Osteoblast (primary cell): ENCODE data around the gene SARDH. TPM values are rescaled to one million over a fixed set of nuclear protein-coding genes. Genes with fewer than 3 reads are reported as not detected.

ENCODE experiments used
- DNase-seq: peaks from one replicate; pipeline ENCODE4 v3.0.0; 2011; ENCODE audit warnings: low spot score, mixed read lengths; ENCODE audit not compliant: insufficient read length; ENCODE audit errors: missing footprints
- H2AFZ ChIP-seq: 2 replicates; pipeline ENCODE4 v1.6.0; 2011; ENCODE audit warnings: mild to moderate bottlenecking, low read length
- H3K27ac ChIP-seq: 2 replicates; pipeline ENCODE4 v1.5.1; 2011; ENCODE audit warnings: mild to moderate bottlenecking, low read depth, low read length, moderate library complexity
- H3K27me3 ChIP-seq: 2 replicates; pipeline ENCODE4 v1.6.0; 2012; ENCODE audit warnings: mild to moderate bottlenecking, control low read depth, inconsistent platforms, low read length, moderate library complexity; ENCODE audit not compliant: insufficient read depth
- H3K36me3 ChIP-seq: 2 replicates; pipeline ENCODE4 v1.5.1; 2011; ENCODE audit warnings: mild to moderate bottlenecking, low read length, control low read depth, moderate library complexity; ENCODE audit not compliant: insufficient read depth
- H3K4me1 ChIP-seq: 2 replicates; pipeline ENCODE4 v1.5.1; 2011; ENCODE audit warnings: mild to moderate bottlenecking, low read length, control low read depth, moderate library complexity; ENCODE audit not compliant: insufficient read depth
- H3K4me2 ChIP-seq: 2 replicates; pipeline ENCODE4 v1.6.0; 2011; ENCODE audit warnings: mild to moderate bottlenecking, low read length; ENCODE audit not compliant: insufficient read depth
- H3K4me3 ChIP-seq: fragments of 200-600 bp; sonication (generic); 3 replicates; pipeline ENCODE4 v1.5.1; 2012; ENCODE audit warnings: mild to moderate bottlenecking, low read length, inconsistent platforms; ENCODE audit not compliant: insufficient read depth
- H3K79me2 ChIP-seq: 2 replicates; pipeline ENCODE4 v1.6.0; 2012; ENCODE audit warnings: mild to moderate bottlenecking, low read length, control low read depth, inconsistent platforms; ENCODE audit not compliant: insufficient read depth
- H3K9me3 ChIP-seq: 2 replicates; pipeline ENCODE4 v1.5.1; 2011; ENCODE audit warnings: low read depth, low read length, control low read depth
- H4K20me1 ChIP-seq: 2 replicates; pipeline ENCODE4 v1.6.0; 2012; ENCODE audit warnings: mild to moderate bottlenecking, low read length, control low read depth; ENCODE audit not compliant: insufficient read depth
- CTCF ChIP-seq: IDR thresholded peaks from 2 replicates; pipeline ENCODE4 v1.5.1; 2011; ENCODE audit warnings: mild to moderate bottlenecking, low read depth, low read length, moderate library complexity; ENCODE audit errors: extremely low read depth
- total RNA-seq: library from RNA; depleted of rRNA; stranded (reverse); fragments of >200 nt; gene quantifications from 2 replicates; pipeline ENCODE4 v1.2.3, GENCODE V29; 2012

The SARDH gene
- total RNA-seq, 1 donor, result 5.4 TPM

- H3K36me3 ChIP-seq, result no peaks in the 10 kb centered on the region
- peaks cover 33% of the 10 kb centered on the region for H3K4me1 ChIP-seq
- no peak for DNase-seq
- H3K27ac ChIP-seq, result no peak overlapping the region
- no peak for TF ChIP-seq CTCF
- no peak overlapping the region for H3K4me3 ChIP-seq
- H2AFZ ChIP-seq, result no peak overlapping the region
- H3K9me3 ChIP-seq, result no peaks in the 10 kb centered on the region
- H3K4me2 ChIP-seq, result no peak overlapping the region
- no peaks in the 10 kb centered on the region for H3K79me2 ChIP-seq
- no peaks in the 10 kb centered on the region for H4K20me1 ChIP-seq
- no peaks in the 10 kb centered on the region for H3K27me3 ChIP-seq
Observed at GRCh38 chr9:133708246-133709014, 29.7 kb downstream of the SARDH start.

GRCh38 chr9:133707763-133708245, 30.3 kb downstream of the SARDH start:
- H3K9me3 ChIP-seq, result no peaks in the 10 kb centered on the region
- no peak for DNase-seq
- no peaks in the 10 kb centered on the region for H4K20me1 ChIP-seq
- peak overlapping the region; percentile 62 for H3K27ac ChIP-seq
- no peak for TF ChIP-seq CTCF
- no peaks in the 10 kb centered on the region for H3K27me3 ChIP-seq
- H3K4me1 ChIP-seq, result peaks cover 33% of the 10 kb centered on the region
- no peak overlapping the region for H3K4me3 ChIP-seq
- no peak overlapping the region for H2AFZ ChIP-seq
- no peaks in the 10 kb centered on the region for H3K36me3 ChIP-seq
- no peak overlapping the region for H3K4me2 ChIP-seq
- no peaks in the 10 kb centered on the region for H3K79me2 ChIP-seq

GRCh38 chr9:133707065-133707762, 30.9 kb downstream of the SARDH start:
- peak; percentile 97 for DNase-seq
- peak overlapping the region; percentile 62 for H3K27ac ChIP-seq

More at GRCh38 chr9:133707065-133707762, 30.9 kb downstream of the SARDH start:
- H2AFZ ChIP-seq, result no peak overlapping the region
- H3K79me2 ChIP-seq, result no peaks in the 10 kb centered on the region
- H3K4me1 ChIP-seq, result peaks cover 33% of the 10 kb centered on the region
- peak overlapping the region; percentile 33 for H3K4me3 ChIP-seq
- no peak for TF ChIP-seq CTCF
- no peaks in the 10 kb centered on the region for H3K9me3 ChIP-seq
- no peaks in the 10 kb centered on the region for H3K27me3 ChIP-seq
- H4K20me1 ChIP-seq, result no peaks in the 10 kb centered on the region
- H3K36me3 ChIP-seq, result no peaks in the 10 kb centered on the region
- H3K4me2 ChIP-seq, result peak overlapping the region; percentile 71
